Right lobe of liver (tissue), 6 donors: Measurements from ENCODE around the gene KRTAP10-1. TPM values are rescaled to one million over a fixed set of nuclear protein-coding genes. Genes with fewer than 3 reads are reported as not detected.

ENCODE experiments used
- ATAC-seq, 4 donors: fragments of 200-7000 bp; cut with Tn5 transposase; one replicate each; pipeline ENCODE4 v1.9.1; 2020; ENCODE audit warnings: mild to moderate bottlenecking in 4 of 4, moderate library complexity in 4 of 4
- DNase-seq, 3 donors: peaks; one replicate each; pipeline ENCODE4 v3.0.0-alpha.2; 2020
- H3K27ac ChIP-seq, 3 donors: fragments of 200-600 bp; one replicate each; pipeline ENCODE4 v1.8.0; 2022
- H3K27me3 ChIP-seq, 2 donors: fragments of 200-600 bp; one replicate each; pipeline ENCODE4 v1.8.0; 2022
- H3K36me3 ChIP-seq, 4 donors: fragments of 200-600 bp; sonication (generic) in 1 of 4; one replicate each; pipeline versions ENCODE4 v1.5.1 to v1.8.0; 2017 to 2022; ENCODE audit warnings: control low read depth in 1 of 4
- H3K4me1 ChIP-seq, 4 donors: fragments of 200-600 bp; sonication (generic) in 1 of 4; one replicate each; pipeline versions ENCODE4 v1.5.1 to v1.8.0; 2017 to 2022; ENCODE audit warnings: control low read depth in 1 of 4
- H3K4me3 ChIP-seq, 3 donors: fragments of 200-600 bp; one replicate each; pipeline ENCODE4 v1.8.0; 2022
- H3K9me3 ChIP-seq, 4 donors: fragments of 200-600 bp; sonication (generic) in 1 of 4; one replicate each; pipeline versions ENCODE4 v1.5.1 to v1.8.0; 2017 to 2022; ENCODE audit warnings: control low read depth in 1 of 4
- CTCF ChIP-seq, 4 donors: fragments of 200-600 bp in 3 of 4; fragments of 450-650 bp in 1 of 4; IDR thresholded peaks; one replicate each; pipeline versions ENCODE4 v1.5.1 to v1.8.0; 2016 to 2022; ENCODE audit warnings: antibody characterized with exemption in 4 of 4, mild to moderate bottlenecking in 2 of 4
- POLR2A ChIP-seq: fragments of 450-650 bp; IDR thresholded peaks from one replicate; pipeline ENCODE4 v1.6.1; 2017; ENCODE audit warnings: antibody characterized with exemption, mild to moderate bottlenecking
- WGBS: methylation state at CpG from one replicate; pipeline ENCODE4 v1.1.6; 2018; ENCODE audit warnings: low coverage, low lambda C conversion rate; ENCODE audit not compliant: insufficient coverage; ENCODE audit errors: missing lambda C conversion rate; 5-methylcytosine and 5-hydroxymethylcytosine counted together
- intact Hi-C, 2 donors: fragments of 100-400 bp; cut with DNase I; formaldehyde crosslinking; loops; one replicate each; pipeline versions ENCODE4 v1.11.2 to v1.14.1; 2022
- total RNA-seq, 6 experiments: library from RNA; depleted of rRNA in 2 of 6; stranded (reverse); fragments of >200 nt in 2 of 6; fragmentation: NEBNext Ultra II Directional in 3 of 6; extraction: Animal tissue kit (Norgen Biotek cat#: 25700) in 3 of 6; gene quantifications; one replicate each; pipeline versions ENCODE4 v1.1.0 to v1.2.4, GENCODE V29; 2016 to 2023
- donor health status: DM: no; HTN: yes; CAD: no.
- donor health status: DM: no; HTN: no; CAD: no.
- donor health status: DM: no; HTN: no; CAD: no.
- donor health status: DM: no; HTN: yes; CAD: no.
- donor health status: DM: no; HTN: yes; CAD: no.

KRTAP10-1 gene
- total RNA-seq, 6 experiments from 2014 or later: not detected

- H3K36me3 ChIP-seq: no peaks in the 10 kb centered on the region
- H3K4me3 ChIP-seq: no peak overlapping the region
- intact Hi-C loops: no loop called here
- no peak overlapping the region for H3K27ac ChIP-seq
- ATAC-seq (no peak), DNase-seq (peak in 1 of 3 donors; percentile 19)
- H3K27me3 ChIP-seq: no peaks in the 10 kb centered on the region
- H3K9me3 ChIP-seq: no peaks in the 10 kb centered on the region
- 83% methylated on average over 1 of the region's 22 CpGs for WGBS
- TF ChIP-seq POLR2A: no peak
- TF ChIP-seq CTCF (IDR thresholded peaks at IDR 0.05): no peak
- H3K4me1 ChIP-seq: no peaks in the 10 kb centered on the region
Measured at GRCh38 chr21:44521301-44521927, 18.6 kb downstream of the KRTAP10-1 start.

GRCh38 chr21:44520326-44521300 lies 19.4 kb downstream of the KRTAP10-1 start:
- DNase-seq (peak in 1 of 3 donors; percentile 16), ATAC-seq (no peak)
- no peaks in the 10 kb centered on the region for H3K9me3 ChIP-seq
- no peaks in the 10 kb centered on the region for H3K36me3 ChIP-seq
- no peaks in the 10 kb centered on the region for H3K27me3 ChIP-seq
- no peak overlapping the region for H3K4me3 ChIP-seq
- intact Hi-C loops: no loop called here
- no peaks in the 10 kb centered on the region for H3K4me1 ChIP-seq
- no peak overlapping the region for H3K27ac ChIP-seq
- 60% methylated on average over 1 of the region's 31 CpGs for WGBS
- TF ChIP-seq CTCF (IDR thresholded peaks at IDR 0.05) (no peak), POLR2A (no peak)

- no peaks in the 10 kb centered on the region for H3K9me3 ChIP-seq
- no peaks in the 10 kb centered on the region for H3K4me1 ChIP-seq
- no peak for TF ChIP-seq POLR2A
- TF ChIP-seq CTCF (IDR thresholded peaks at IDR 0.05): no peak
- no peak overlapping the region for H3K4me3 ChIP-seq
- H3K36me3 ChIP-seq: no peaks in the 10 kb centered on the region
- 85% methylated on average over 12 of the region's 28 CpGs for WGBS
- intact Hi-C loops: loop anchor here (10.0 kb wide), 2 partner anchors 265 to 275 kb away; no protein-coding TSS in a partner anchor
- no peaks in the 10 kb centered on the region for H3K27me3 ChIP-seq
- H3K27ac ChIP-seq: no peak overlapping the region
- ATAC-seq: no peak
- DNase-seq: peak in 1 of 3 donors; percentile 11
Measured at GRCh38 chr21:44519346-44520325, 20.4 kb downstream of the KRTAP10-1 start.

- TF ChIP-seq POLR2A: no peak
- TF ChIP-seq CTCF (IDR thresholded peaks at IDR 0.05): no peak
- ATAC-seq: no peak
- Histone ChIP-seq H3K9me3 (no peaks in the 10 kb centered on the region), H3K36me3 (no peaks in the 10 kb centered on the region), H3K4me1 (no peaks in the 10 kb centered on the region), H3K4me3 (no peak overlapping the region), H3K27me3 (no peaks in the 10 kb centered on the region), H3K27ac (no peak overlapping the region)
- 52% methylated on average over 3 of the region's 12 CpGs for WGBS
- intact Hi-C loops: loop anchor here (10.0 kb wide), 2 partner anchors 266 to 276 kb away; no protein-coding TSS in a partner anchor
- DNase-seq: peak in 1 of 3 donors; percentile 11
Measured at GRCh38 chr21:44518686-44519085, 21.3 kb downstream of the KRTAP10-1 start.
